Right lobe of liver (tissue), 4 donors: ENCODE data around the gene PHETA2.

Experiments used
- CTCF ChIP-seq, 4 donors: fragments of 200-600 bp in 3 of 4; fragments of 450-650 bp in 1 of 4; IDR thresholded peaks; one replicate each; pipeline versions ENCODE4 v1.5.1 to v1.8.0; 2016 to 2022; ENCODE audit warnings: antibody characterized with exemption in 4 of 4, mild to moderate bottlenecking in 2 of 4
- POLR2A ChIP-seq: fragments of 450-650 bp; IDR thresholded peaks from one replicate; pipeline ENCODE4 v1.6.1; 2017; ENCODE audit warnings: antibody characterized with exemption, mild to moderate bottlenecking
- donor health status: DM: no; HTN: no; CAD: no.
- donor health status: DM: no; HTN: no; CAD: no.
- donor health status: DM: no; HTN: yes; CAD: no.

- TF ChIP-seq CTCF (IDR thresholded peaks at IDR 0.05) (no peak), POLR2A (no peak)
Measured at GRCh38 chr22:42078469-42079318, 4.6 kb downstream of the PHETA2 start.
